Tibial nerve (tissue), 4 donors: ENCODE data around the gene SPINT3.

Source experiments
- EP300 ChIP-seq, 2 donors: sonication (generic); formaldehyde crosslinking; IDR thresholded peaks; one replicate each; pipeline ENCODE4 v1.6.1; 2017; ENCODE audit warnings: antibody characterized with exemption in 2 of 2, mild to moderate bottlenecking in 1 of 2
- POLR2A ChIP-seq, 2 donors: fragments of 450-650 bp; IDR thresholded peaks; one replicate each; pipeline ENCODE4 v1.6.1; 2017; ENCODE audit warnings: antibody characterized with exemption in 2 of 2, mild to moderate bottlenecking in 2 of 2, moderate library complexity in 2 of 2
- TF ChIP-seq, protein P1 (sequence below), 5 experiments: fragments of 200-600 bp in 3 of 5; fragments of 450-650 bp in 2 of 5; sonication (generic) in 3 of 5; IDR thresholded peaks; one replicate each; pipeline ENCODE4 v1.5.1; 2016 to 2019; ENCODE audit warnings: antibody characterized with exemption in 5 of 5, mild to moderate bottlenecking in 3 of 5, moderate library complexity in 2 of 5

DNA sequence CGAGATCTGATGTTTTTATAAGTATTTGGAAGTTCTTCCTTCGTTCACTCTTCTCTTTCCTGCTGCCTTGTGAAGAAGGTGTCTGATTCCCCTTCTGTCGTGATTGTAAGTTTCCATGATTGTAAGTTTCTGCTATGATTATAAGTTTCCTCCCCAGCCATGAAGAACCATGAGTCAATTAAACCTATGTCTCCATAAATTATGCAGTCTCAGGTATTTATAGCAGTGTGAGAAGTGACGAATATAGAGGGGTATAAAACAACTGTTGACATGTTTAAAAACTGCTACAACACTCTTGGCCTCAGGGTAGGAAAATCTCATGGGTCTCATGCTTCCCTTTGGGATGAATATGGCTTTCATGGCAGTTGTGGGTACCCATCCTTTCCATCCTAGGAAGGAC lies 51.7 kb downstream of the SPINT3 start:
- TF ChIP-seq, protein P1, sequence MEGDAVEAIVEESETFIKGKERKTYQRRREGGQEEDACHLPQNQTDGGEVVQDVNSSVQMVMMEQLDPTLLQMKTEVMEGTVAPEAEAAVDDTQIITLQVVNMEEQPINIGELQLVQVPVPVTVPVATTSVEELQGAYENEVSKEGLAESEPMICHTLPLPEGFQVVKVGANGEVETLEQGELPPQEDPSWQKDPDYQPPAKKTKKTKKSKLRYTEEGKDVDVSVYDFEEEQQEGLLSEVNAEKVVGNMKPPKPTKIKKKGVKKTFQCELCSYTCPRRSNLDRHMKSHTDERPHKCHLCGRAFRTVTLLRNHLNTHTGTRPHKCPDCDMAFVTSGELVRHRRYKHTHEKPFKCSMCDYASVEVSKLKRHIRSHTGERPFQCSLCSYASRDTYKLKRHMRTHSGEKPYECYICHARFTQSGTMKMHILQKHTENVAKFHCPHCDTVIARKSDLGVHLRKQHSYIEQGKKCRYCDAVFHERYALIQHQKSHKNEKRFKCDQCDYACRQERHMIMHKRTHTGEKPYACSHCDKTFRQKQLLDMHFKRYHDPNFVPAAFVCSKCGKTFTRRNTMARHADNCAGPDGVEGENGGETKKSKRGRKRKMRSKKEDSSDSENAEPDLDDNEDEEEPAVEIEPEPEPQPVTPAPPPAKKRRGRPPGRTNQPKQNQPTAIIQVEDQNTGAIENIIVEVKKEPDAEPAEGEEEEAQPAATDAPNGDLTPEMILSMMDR (IDR thresholded peaks at IDR 0.05) = no peak
- no peak for TF ChIP-seq POLR2A (IDR thresholded peaks at IDR 0.05)
- TF ChIP-seq EP300 (IDR thresholded peaks at IDR 0.05) = no peak
